Panc1 (cell line): ENCODE data around the gene GPA33. TPM values are rescaled to one million over a fixed set of nuclear protein-coding genes. Genes with fewer than 3 reads are reported as not detected.

Experiments
- ATAC-seq: fragments of 200-7000 bp; cut with Tn5 transposase; 2 replicates; pipeline ENCODE4 v1.9.1; 2020; ENCODE audit warnings: mild to moderate bottlenecking, moderate library complexity
- BruUV-seq: library from RNA; stranded (reverse); fragments of 400-500 nt; replicated peaks from 2 replicates; lab custom pipeline; 2021; lab: Mats Ljungman, UMichigan
- CTCF ChIA-PET: fragments of 300-600 bp; sonication (Branson Sonifier 250); formaldehyde crosslinking; loops from one replicate; lab custom pipeline; 2022; ENCODE audit warnings: antibody characterized with exemption; lab: Charles Lee
- POLR2A ChIA-PET: fragments of 300-600 bp; sonication (Branson Sonifier 250); formaldehyde crosslinking; loops from one replicate; lab custom pipeline; 2022; ENCODE audit warnings: antibody characterized with exemption; lab: Charles Lee
- DNase-seq: peaks from one replicate; pipeline ENCODE4 v3.0.0-alpha.2; 2010; ENCODE audit warnings: low read depth, low spot score
- H3K27ac ChIP-seq: 2 replicates; pipeline ENCODE4 v1.5.1; 2011; ENCODE audit warnings: mild to moderate bottlenecking, low read length, inconsistent platforms
- H3K27me3 ChIP-seq: fragments of 200-500 bp; sonication (Bioruptor generic); 2 replicates; pipeline ENCODE4 v1.6.0; 2014; ENCODE audit warnings: low read length, inconsistent platforms; ENCODE audit not compliant: control insufficient read depth, insufficient read depth
- H3K36me3 ChIP-seq: fragments of 200-500 bp; sonication (Bioruptor generic); 2 replicates; pipeline ENCODE4 v1.5.1; 2014; ENCODE audit warnings: inconsistent platforms, mild to moderate bottlenecking, low read length, moderate library complexity; ENCODE audit not compliant: control insufficient read depth, insufficient read depth
- H3K4me1 ChIP-seq: 2 replicates; pipeline ENCODE4 v1.5.1; 2011; ENCODE audit warnings: inconsistent platforms, mild to moderate bottlenecking, low read length, moderate library complexity; ENCODE audit not compliant: control insufficient read depth, insufficient read depth
- H3K4me3 ChIP-seq, 2 experiments: 2 replicates each; pipeline ENCODE4 v1.5.1; 2011 to 2012; ENCODE audit warnings: low read depth in 2 of 2, low read length in 2 of 2, mild to moderate bottlenecking in 2 of 2, inconsistent platforms in 1 of 2, moderate library complexity in 1 of 2
- H3K9me3 ChIP-seq: fragments of 200-500 bp; sonication (Bioruptor generic); 2 replicates; pipeline ENCODE4 v1.5.1; 2014; ENCODE audit warnings: low read depth, mild to moderate bottlenecking, inconsistent platforms, low read length, moderate library complexity; ENCODE audit not compliant: control insufficient read depth, insufficient read depth
- POLR2AphosphoS5 ChIP-seq: IDR thresholded peaks from 2 replicates; pipeline ENCODE4 v1.6.1; 2012; ENCODE audit warnings: mild to moderate bottlenecking, low read depth, low read length, moderate library complexity
- SIN3A ChIP-seq: IDR thresholded peaks from 2 replicates; pipeline ENCODE4 v1.6.1; 2012; ENCODE audit warnings: low read depth, mild to moderate bottlenecking, low read length, moderate library complexity, borderline replicate concordance; ENCODE audit not compliant: insufficient read depth
- TCF7L2 ChIP-seq: IDR thresholded peaks from 2 replicates; pipeline ENCODE4 v1.6.1; 2011; ENCODE audit warnings: mild to moderate bottlenecking, low read depth, low read length, inconsistent platforms
- in situ Hi-C: cut with HindIII; loops from 2 replicates; pipeline ENCODE4 v1.10.0; 2016; ENCODE audit warnings: low sequenced_read_pairs, low pct_unique_long_range_greater_than_20kb
- intact Hi-C: fragments of 100-400 bp; cut with micrococcal nuclease; formaldehyde crosslinking; loops from one replicate; pipeline ENCODE4 v1.10.0; 2022; ENCODE audit not compliant: unreplicated experiment
- total RNA-seq: library from RNA; stranded (reverse); gene quantifications from one replicate; pipeline ENCODE4 v1.2.1, GENCODE V29; 2021; ENCODE audit not compliant: unreplicated experiment
- TF ChIP-seq, protein P1 (sequence below), 2 experiments: IDR thresholded peaks; 2 replicates each; pipeline ENCODE4 v1.6.1; 2011 to 2012; ENCODE audit warnings: low read depth in 2 of 2, control low read depth in 1 of 2, low read length in 1 of 2, mild to moderate bottlenecking in 1 of 2, moderate library complexity in 1 of 2; ENCODE audit not compliant: insufficient read depth in 1 of 2
- TF ChIP-seq, protein P2 (sequence below): fragments of 450-650 bp; IDR thresholded peaks from 2 replicates; pipeline ENCODE4 v1.5.1; 2017; ENCODE audit warnings: mild to moderate bottlenecking

Gene GPA33
- total RNA-seq, 1 experiment from 2014 or later: 0.18 TPM

DNA sequence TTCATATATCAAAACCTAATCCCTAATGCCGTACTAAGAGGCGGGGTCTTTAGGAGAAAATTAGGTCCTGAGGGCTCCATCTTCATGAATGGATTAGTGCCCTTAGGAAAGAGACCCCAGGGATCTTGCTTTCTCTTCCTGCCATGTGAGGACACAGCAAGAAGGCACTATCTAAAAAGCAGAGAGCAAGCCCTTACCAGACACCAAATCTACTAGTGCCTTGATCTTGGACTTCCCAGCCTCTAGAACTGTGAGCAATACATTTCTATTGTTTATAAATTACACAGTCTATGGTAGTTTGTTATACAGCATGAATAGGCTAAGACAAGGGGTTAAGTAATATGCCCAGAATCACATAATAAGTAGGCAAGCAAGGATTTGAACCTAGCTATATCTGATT, 46.6 kb upstream of the GPA33 start:
- H3K27me3 ChIP-seq: peaks cover 10% of the 10 kb centered on the region
- CTCF ChIA-PET: no interaction called here

DNA sequence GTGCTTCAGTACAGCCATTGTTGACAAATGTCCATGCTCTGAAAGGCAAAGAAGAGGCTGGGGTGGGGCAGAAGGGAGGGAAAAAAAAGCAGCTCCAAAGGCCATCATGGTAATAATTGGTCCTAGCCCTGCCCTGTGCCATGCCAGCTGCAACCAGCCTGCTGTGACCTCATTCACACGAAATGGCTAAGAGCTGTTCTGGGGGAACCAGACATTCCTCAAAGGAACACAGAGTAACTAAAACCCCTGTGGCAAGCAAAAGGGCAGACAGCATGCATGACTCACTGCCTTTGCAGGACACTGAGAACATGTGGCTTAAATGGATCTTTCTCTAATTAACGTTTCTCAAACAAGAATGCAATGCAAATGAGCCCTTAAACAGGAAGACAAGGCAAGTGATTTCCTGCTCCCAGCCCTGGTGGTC, 46.0 kb upstream of the GPA33 start:
- DNase-seq (no peak), ATAC-seq (no peak)
- Histone ChIP-seq H3K27ac (no peak overlapping the region), H3K4me3 (no peak overlapping the region), H3K4me1 (no peaks in the 10 kb centered on the region), H3K9me3 (no peaks in the 10 kb centered on the region), H3K36me3 (no peaks in the 10 kb centered on the region), H3K27me3 (peaks cover 12% of the 10 kb centered on the region)
- CTCF ChIA-PET: no interaction called here
- no TSS peak for BruUV-seq
- in situ Hi-C loops (no loop called here), intact Hi-C loops (no loop called here)
- POLR2A ChIA-PET: no interaction called here
- TF ChIP-seq, protein P1, sequence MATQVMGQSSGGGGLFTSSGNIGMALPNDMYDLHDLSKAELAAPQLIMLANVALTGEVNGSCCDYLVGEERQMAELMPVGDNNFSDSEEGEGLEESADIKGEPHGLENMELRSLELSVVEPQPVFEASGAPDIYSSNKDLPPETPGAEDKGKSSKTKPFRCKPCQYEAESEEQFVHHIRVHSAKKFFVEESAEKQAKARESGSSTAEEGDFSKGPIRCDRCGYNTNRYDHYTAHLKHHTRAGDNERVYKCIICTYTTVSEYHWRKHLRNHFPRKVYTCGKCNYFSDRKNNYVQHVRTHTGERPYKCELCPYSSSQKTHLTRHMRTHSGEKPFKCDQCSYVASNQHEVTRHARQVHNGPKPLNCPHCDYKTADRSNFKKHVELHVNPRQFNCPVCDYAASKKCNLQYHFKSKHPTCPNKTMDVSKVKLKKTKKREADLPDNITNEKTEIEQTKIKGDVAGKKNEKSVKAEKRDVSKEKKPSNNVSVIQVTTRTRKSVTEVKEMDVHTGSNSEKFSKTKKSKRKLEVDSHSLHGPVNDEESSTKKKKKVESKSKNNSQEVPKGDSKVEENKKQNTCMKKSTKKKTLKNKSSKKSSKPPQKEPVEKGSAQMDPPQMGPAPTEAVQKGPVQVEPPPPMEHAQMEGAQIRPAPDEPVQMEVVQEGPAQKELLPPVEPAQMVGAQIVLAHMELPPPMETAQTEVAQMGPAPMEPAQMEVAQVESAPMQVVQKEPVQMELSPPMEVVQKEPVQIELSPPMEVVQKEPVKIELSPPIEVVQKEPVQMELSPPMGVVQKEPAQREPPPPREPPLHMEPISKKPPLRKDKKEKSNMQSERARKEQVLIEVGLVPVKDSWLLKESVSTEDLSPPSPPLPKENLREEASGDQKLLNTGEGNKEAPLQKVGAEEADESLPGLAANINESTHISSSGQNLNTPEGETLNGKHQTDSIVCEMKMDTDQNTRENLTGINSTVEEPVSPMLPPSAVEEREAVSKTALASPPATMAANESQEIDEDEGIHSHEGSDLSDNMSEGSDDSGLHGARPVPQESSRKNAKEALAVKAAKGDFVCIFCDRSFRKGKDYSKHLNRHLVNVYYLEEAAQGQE (IDR thresholded peaks at IDR 0.05; ENCODE audit: insufficient read depth in 1 of 2, low read depth in 2 of 2, low read length in 1 of 2): no peak
- no peak for TF ChIP-seq POLR2AphosphoS5
- TF ChIP-seq TCF7L2: no peak
- no peak for TF ChIP-seq SIN3A
- TF ChIP-seq, protein P2, sequence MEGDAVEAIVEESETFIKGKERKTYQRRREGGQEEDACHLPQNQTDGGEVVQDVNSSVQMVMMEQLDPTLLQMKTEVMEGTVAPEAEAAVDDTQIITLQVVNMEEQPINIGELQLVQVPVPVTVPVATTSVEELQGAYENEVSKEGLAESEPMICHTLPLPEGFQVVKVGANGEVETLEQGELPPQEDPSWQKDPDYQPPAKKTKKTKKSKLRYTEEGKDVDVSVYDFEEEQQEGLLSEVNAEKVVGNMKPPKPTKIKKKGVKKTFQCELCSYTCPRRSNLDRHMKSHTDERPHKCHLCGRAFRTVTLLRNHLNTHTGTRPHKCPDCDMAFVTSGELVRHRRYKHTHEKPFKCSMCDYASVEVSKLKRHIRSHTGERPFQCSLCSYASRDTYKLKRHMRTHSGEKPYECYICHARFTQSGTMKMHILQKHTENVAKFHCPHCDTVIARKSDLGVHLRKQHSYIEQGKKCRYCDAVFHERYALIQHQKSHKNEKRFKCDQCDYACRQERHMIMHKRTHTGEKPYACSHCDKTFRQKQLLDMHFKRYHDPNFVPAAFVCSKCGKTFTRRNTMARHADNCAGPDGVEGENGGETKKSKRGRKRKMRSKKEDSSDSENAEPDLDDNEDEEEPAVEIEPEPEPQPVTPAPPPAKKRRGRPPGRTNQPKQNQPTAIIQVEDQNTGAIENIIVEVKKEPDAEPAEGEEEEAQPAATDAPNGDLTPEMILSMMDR: no peak

More for the DNA sequence above, 46.6 kb upstream of the GPA33 start:
- in situ Hi-C loops (no loop called here), intact Hi-C loops (no loop called here)
- Histone ChIP-seq H3K4me1 (no peaks in the 10 kb centered on the region), H3K9me3 (no peaks in the 10 kb centered on the region), H3K36me3 (no peaks in the 10 kb centered on the region), H3K4me3 (no peak overlapping the region), H3K27ac (no peak overlapping the region)
- POLR2A ChIA-PET: no interaction called here
- no peak for ATAC-seq
- TF ChIP-seq, protein P2: no peak
- TF ChIP-seq, protein P1 (IDR thresholded peaks at IDR 0.05; ENCODE audit: insufficient read depth in 1 of 2, low read depth in 2 of 2, low read length in 1 of 2): no peak
- TF ChIP-seq POLR2AphosphoS5: no peak
- TF ChIP-seq SIN3A: no peak
- TF ChIP-seq TCF7L2: no peak
- no peak for DNase-seq
- BruUV-seq: no TSS peak
